Breast epithelium (tissue), 3 donors: ENCODE data around the gene RAP1GAP2.

Source experiments
- CTCF ChIP-seq, 3 donors: fragments of 450-650 bp; IDR thresholded peaks; one replicate each; pipeline ENCODE4 v1.5.1; 2016 to 2017; ENCODE audit warnings: antibody characterized with exemption in 3 of 3, mild to moderate bottlenecking in 3 of 3, moderate library complexity in 3 of 3
- POLR2A ChIP-seq: fragments of 450-650 bp; IDR thresholded peaks from one replicate; pipeline ENCODE4 v1.6.1; 2016; ENCODE audit warnings: antibody characterized with exemption, mild to moderate bottlenecking, moderate library complexity

DNA sequence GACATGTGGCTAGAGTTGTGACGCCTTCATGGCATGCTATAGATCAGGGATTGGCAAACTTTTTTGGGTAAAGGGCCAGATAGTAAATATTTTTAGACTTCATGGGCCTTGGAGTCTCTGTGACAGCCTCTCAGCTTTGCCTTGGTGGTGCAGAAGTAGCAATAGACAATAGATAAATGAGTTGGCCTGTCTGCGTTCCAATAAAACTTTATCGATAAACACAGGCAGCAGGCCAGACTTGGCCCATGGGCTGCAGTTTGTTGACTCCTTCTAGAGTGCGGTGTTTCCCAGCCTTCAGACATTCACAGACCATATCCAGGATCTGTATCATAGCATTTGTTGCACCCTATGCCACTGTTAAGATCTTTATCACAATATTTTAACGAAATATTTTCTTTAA lies 190.7 kb downstream of the RAP1GAP2 start:
- no peak for TF ChIP-seq POLR2A
- no peak for TF ChIP-seq CTCF (IDR thresholded peaks at IDR 0.05)
